C4-2B (cell line): ENCODE results near the gene ELFN2.

Experiments
- H3K27ac ChIP-seq: fragments of 450-650 bp; 2 replicates; pipeline ENCODE4 v1.5.1; 2017
- ZFX ChIP-seq: fragments of 450-650 bp; IDR thresholded peaks from 2 replicates; pipeline ENCODE4 v1.6.1; 2017
- TF ChIP-seq, protein P1 (sequence below): fragments of 450-650 bp; conservative IDR thresholded peaks from 2 replicates; pipeline ENCODE4 v1.5.1; 2017; ENCODE audit warnings: mild to moderate bottlenecking

ELFN2 gene

DNA sequence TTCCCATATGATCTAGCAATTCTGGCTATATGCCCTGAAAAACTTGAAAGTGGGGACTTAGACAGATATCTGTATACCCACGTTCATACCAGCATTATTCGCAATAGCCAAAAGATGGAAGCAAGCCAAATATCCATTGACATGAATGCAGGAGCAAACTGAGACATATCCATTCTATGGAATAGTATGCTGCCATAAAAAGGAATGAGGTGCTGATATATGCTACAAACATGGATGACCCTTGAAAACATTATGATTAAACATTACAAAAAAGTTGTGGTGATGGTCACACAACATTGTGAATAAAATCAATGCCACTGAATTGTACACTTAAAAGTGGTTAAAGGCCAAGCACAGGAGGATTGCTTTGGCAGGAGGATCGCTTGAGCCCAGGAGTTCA, 33.4 kb upstream of the ELFN2 start:
- H3K27ac ChIP-seq: no peak overlapping the region
- TF ChIP-seq, protein P1, sequence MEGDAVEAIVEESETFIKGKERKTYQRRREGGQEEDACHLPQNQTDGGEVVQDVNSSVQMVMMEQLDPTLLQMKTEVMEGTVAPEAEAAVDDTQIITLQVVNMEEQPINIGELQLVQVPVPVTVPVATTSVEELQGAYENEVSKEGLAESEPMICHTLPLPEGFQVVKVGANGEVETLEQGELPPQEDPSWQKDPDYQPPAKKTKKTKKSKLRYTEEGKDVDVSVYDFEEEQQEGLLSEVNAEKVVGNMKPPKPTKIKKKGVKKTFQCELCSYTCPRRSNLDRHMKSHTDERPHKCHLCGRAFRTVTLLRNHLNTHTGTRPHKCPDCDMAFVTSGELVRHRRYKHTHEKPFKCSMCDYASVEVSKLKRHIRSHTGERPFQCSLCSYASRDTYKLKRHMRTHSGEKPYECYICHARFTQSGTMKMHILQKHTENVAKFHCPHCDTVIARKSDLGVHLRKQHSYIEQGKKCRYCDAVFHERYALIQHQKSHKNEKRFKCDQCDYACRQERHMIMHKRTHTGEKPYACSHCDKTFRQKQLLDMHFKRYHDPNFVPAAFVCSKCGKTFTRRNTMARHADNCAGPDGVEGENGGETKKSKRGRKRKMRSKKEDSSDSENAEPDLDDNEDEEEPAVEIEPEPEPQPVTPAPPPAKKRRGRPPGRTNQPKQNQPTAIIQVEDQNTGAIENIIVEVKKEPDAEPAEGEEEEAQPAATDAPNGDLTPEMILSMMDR: no peak
- no peak for TF ChIP-seq ZFX

DNA sequence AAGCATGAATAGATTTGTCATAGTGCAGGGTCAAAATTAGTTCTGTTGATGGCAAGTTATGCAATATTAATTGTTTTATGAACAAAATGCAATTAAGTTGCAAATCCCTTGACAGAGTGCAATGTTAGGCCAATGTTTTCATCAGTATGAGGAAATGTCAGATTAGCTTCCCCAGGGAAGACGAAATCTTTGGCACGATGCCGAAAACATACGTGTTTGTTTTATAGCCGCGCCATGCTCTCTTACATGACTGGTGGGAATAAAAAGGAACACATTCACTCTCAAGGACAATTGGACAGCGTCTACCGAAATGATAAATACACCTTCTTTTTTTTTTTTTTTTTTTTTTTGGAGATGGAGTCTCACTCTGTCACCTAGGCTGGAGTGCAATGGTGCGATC, 31.9 kb upstream of the ELFN2 start:
- TF ChIP-seq ZFX: no peak
- TF ChIP-seq, protein P1: no peak

GRCh38 chr22:37457093-37457893, 30.0 kb upstream of the ELFN2 start:
- H3K27ac ChIP-seq: no peak overlapping the region
- TF ChIP-seq ZFX: no peak
- TF ChIP-seq, protein P1: peak; percentile 98

More for the DNA sequence above, 31.9 kb upstream of the ELFN2 start:
- no peak overlapping the region for H3K27ac ChIP-seq

DNA sequence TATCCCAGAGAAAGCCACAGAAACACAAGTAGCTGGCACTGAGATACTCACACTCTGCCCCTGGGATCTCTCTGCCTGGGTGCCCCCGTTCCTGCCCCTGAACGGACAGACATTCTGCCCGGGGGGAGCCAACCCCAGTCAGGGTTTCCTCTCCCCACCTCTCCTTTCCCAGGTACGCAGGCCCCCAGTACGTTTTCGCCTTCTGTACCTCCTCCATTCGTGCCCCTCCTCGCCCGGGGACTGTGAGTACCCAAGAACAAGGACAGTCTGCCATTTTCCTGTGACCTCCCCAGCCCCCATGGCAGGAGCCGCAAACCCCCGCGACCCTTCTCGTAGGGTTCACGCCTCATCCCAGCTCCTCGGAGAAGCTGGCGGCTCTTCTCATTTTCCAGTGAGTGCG, 29.1 kb upstream of the ELFN2 start:
- no peak overlapping the region for H3K27ac ChIP-seq
- TF ChIP-seq, protein P1: no peak
- no peak for TF ChIP-seq ZFX

- no peak overlapping the region for H3K27ac ChIP-seq
- TF ChIP-seq, protein P1: no peak
- no peak for TF ChIP-seq ZFX
Observed at GRCh38 chr22:37455896-37456295, 28.6 kb upstream of the ELFN2 start.

- no peak for TF ChIP-seq ZFX
- TF ChIP-seq, protein P1: no peak
Observed at GRCh38 chr22:37454857-37455686, 27.8 kb upstream of the ELFN2 start.

GRCh38 chr22:37453696-37454095, 26.4 kb upstream of the ELFN2 start:
- no peak for TF ChIP-seq ZFX
- TF ChIP-seq, protein P1: no peak
- no peak overlapping the region for H3K27ac ChIP-seq

More at GRCh38 chr22:37454857-37455686, 27.8 kb upstream of the ELFN2 start:
- no peak overlapping the region for H3K27ac ChIP-seq
